A673 (cell line): ENCODE results near the gene RAB11FIP4. TPM values are rescaled to one million over a fixed set of nuclear protein-coding genes. Genes with fewer than 3 reads are reported as not detected.

ENCODE experiments used
- BruUV-seq: library from RNA; stranded (reverse); fragments of 400-500 nt; replicated peaks from 2 replicates; lab custom pipeline; 2021; lab: Mats Ljungman, UMichigan
- CTCF ChIA-PET: fragments of 300-600 bp; sonication (Branson Sonifier 250); formaldehyde crosslinking; loops from one replicate; lab custom pipeline; 2022; ENCODE audit warnings: antibody characterized with exemption; lab: Charles Lee
- POLR2A ChIA-PET: fragments of 300-600 bp; sonication (Branson Sonifier 250); formaldehyde crosslinking; loops from one replicate; lab custom pipeline; 2022; ENCODE audit warnings: antibody characterized with exemption; ENCODE audit not compliant: low non-redundant PET; lab: Charles Lee
- DNase-seq: peaks from one replicate; pipeline ENCODE4 v3.0.0-alpha.2; 2015; ENCODE audit warnings: low spot score
- H3K27ac ChIP-seq: fragments of 200-600 bp; sonication (generic); 2 replicates; pipeline ENCODE4 v1.5.1; 2016; ENCODE audit warnings: mixed run types, low read depth, mild to moderate bottlenecking, mixed read lengths, antibody characterized with exemption, low read length; ENCODE audit not compliant: poor library complexity, severe bottlenecking
- H3K27me3 ChIP-seq: fragments of 200-600 bp; sonication (generic); replicated peaks from 2 replicates; pipeline ENCODE4 v1.6.1; 2017; ENCODE audit warnings: mixed run types, low read depth, mild to moderate bottlenecking, mixed read lengths, antibody characterized with exemption, low read length; ENCODE audit not compliant: insufficient read depth, poor library complexity
- H3K36me3 ChIP-seq: fragments of 200-600 bp; sonication (generic); 2 replicates; pipeline ENCODE4 v1.6.1; 2016; ENCODE audit warnings: mixed run types, mild to moderate bottlenecking, mixed read lengths, antibody characterized with exemption, low read length; ENCODE audit not compliant: insufficient read depth, poor library complexity, severe bottlenecking
- H3K4me1 ChIP-seq: fragments of 200-600 bp; sonication (generic); 2 replicates; pipeline ENCODE4 v1.6.1; 2017; ENCODE audit warnings: mixed run types, mild to moderate bottlenecking, mixed read lengths, antibody characterized with exemption, low read length; ENCODE audit not compliant: insufficient read depth, poor library complexity, severe bottlenecking
- H3K4me3 ChIP-seq: fragments of 200-600 bp; sonication (generic); 2 replicates; pipeline ENCODE4 v1.5.1; 2016; ENCODE audit warnings: low read depth, mixed run types, mild to moderate bottlenecking, mixed read lengths, low read length; ENCODE audit not compliant: poor library complexity, severe bottlenecking
- H3K9me3 ChIP-seq: fragments of 200-600 bp; sonication (generic); 2 replicates; pipeline ENCODE4 v1.6.1; 2016; ENCODE audit warnings: mixed run types, low read depth, mild to moderate bottlenecking, mixed read lengths, antibody characterized with exemption, low read length; ENCODE audit not compliant: poor library complexity, severe bottlenecking
- EZH2 ChIP-seq: fragments of 200-600 bp; sonication (generic); IDR thresholded peaks from 2 replicates; pipeline ENCODE4 v1.6.1; 2017; ENCODE audit warnings: borderline replicate concordance, low read depth, mild to moderate bottlenecking, mixed read lengths, antibody characterized with exemption, low read length; ENCODE audit not compliant: poor library complexity, severe bottlenecking
- intact Hi-C: fragments of 100-400 bp; cut with micrococcal nuclease; formaldehyde crosslinking; loops from one replicate; pipeline ENCODE4 v1.10.0; 2022; ENCODE audit not compliant: unreplicated experiment
- total RNA-seq: library from RNA; stranded (reverse); gene quantifications from 2 replicates; pipeline ENCODE4 v1.2.3, GENCODE V29; 2021
- TF ChIP-seq, protein P1 (sequence below): fragments of 300-800, 200-600 bp; sonication (generic); conservative IDR thresholded peaks from 2 replicates; pipeline ENCODE4 v1.5.1; 2017; ENCODE audit warnings: low read depth, mild to moderate bottlenecking, antibody characterized with exemption, low read length, moderate library complexity, mixed read lengths

RAB11FIP4 gene
- total RNA-seq, 1 experiment from 2014 or later = 2.4 TPM

DNA sequence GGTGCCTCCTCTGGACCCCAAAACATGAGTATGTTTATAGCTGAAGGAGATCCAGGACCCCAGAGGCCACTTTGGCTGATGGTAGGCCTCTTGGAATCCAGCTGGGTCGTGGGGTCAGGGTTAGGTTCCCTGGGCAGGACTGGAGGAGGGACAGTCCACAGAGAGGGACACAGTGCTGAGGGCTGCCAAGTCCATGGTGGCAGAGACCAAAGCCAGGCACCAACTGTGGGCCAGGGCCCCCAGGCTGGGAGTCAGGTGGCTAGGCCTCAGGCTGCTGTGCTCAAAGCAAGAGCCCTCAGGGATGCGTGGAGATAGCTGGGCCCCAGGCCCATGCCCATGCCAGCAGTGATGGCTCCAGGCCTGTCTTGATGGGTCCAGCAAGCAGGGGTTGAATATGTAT is 44.1 kb downstream of the RAB11FIP4 start:
- Histone ChIP-seq H3K36me3 (no peaks in the 10 kb centered on the region), H3K27ac (no peak overlapping the region), H3K4me3 (no peak overlapping the region), H3K4me1 (no peaks in the 10 kb centered on the region), H3K27me3 (no peaks in the 10 kb centered on the region), H3K9me3 (no peaks in the 10 kb centered on the region)
- BruUV-seq = no TSS peak
- ChIA-PET POLR2A (interaction anchor here (0.6 kb wide), 1 partner anchor 12 kb away, joined by 3 read pairs; no protein-coding TSS in a partner anchor), CTCF (no interaction called here)
- TF ChIP-seq, protein P1, sequence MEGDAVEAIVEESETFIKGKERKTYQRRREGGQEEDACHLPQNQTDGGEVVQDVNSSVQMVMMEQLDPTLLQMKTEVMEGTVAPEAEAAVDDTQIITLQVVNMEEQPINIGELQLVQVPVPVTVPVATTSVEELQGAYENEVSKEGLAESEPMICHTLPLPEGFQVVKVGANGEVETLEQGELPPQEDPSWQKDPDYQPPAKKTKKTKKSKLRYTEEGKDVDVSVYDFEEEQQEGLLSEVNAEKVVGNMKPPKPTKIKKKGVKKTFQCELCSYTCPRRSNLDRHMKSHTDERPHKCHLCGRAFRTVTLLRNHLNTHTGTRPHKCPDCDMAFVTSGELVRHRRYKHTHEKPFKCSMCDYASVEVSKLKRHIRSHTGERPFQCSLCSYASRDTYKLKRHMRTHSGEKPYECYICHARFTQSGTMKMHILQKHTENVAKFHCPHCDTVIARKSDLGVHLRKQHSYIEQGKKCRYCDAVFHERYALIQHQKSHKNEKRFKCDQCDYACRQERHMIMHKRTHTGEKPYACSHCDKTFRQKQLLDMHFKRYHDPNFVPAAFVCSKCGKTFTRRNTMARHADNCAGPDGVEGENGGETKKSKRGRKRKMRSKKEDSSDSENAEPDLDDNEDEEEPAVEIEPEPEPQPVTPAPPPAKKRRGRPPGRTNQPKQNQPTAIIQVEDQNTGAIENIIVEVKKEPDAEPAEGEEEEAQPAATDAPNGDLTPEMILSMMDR = no peak
- TF ChIP-seq EZH2 = no peak
- DNase-seq = no peak
- intact Hi-C loops = loop anchor here (5.0 kb wide), 1 partner anchor 407 kb away; no protein-coding TSS in a partner anchor

DNA sequence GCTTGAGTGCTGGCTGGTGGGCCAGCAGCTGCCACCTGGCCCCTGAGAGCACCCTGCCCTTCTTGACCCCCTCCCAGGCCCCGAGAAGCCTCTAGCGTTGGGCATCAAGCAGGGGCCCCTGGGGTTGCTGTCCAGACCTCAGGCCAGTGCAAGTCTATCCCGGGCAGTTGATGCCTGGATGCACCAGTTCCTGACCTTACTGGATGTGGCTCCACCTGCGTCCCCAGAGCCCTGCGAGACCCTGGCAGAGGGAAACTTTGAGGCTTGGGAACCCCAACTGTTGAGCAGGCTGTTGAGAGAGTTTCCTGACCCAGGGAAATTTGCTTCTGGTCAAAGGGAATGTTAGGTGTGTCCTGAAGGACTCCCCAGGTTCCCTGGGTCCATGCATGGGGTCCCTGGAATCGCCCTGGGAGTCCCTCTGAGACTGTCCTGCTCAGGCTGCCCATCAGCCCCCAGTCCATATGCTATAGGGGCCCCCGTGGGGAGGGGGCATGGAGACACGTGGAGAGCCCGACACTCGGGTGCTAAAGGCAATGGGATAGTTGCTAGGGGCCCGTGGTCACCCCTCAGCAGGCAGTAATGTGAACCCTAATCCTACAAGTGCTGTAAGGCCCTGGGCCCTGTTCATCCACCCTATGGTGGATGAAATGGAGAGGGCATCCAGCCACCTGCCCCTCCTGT is 46.4 kb downstream of the RAB11FIP4 start:
- Histone ChIP-seq H3K27me3 (no peaks in the 10 kb centered on the region), H3K4me3 (no peak overlapping the region), H3K36me3 (no peaks in the 10 kb centered on the region), H3K9me3 (no peaks in the 10 kb centered on the region), H3K27ac (no peak overlapping the region), H3K4me1 (no peaks in the 10 kb centered on the region)
- intact Hi-C loops = loop anchor here (2.0 to 5.0 kb wide), 2 partner anchors 87 to 404 kb away; no protein-coding TSS in a partner anchor
- TF ChIP-seq EZH2 = no peak
- TF ChIP-seq, protein P1 = no peak
- DNase-seq = no peak
- BruUV-seq = no TSS peak
- POLR2A ChIA-PET = no interaction called here
- CTCF ChIA-PET = no interaction called here

DNA sequence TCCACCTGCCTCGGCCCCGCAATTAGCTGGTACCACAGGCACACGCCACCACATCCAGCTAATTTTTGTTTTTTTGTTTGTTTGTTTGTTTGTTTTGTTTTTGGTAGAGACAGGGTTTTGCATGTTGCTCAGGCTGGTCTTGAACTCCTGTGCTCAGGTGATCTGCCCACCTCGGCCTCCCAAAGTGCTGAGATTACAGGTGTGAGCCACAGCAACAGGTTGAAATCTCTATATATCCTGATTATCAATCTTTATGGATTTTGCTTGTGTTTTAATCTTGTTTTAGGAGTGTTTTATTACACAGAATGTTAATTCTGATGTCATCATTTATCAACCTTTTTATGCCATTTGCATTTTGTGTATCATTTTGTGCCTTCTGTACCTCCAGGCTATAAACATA is 48.2 kb downstream of the RAB11FIP4 start:
- ChIA-PET POLR2A (no interaction called here), CTCF (no interaction called here)
- H3K36me3 ChIP-seq = no peaks in the 10 kb centered on the region
- H3K9me3 ChIP-seq = no peaks in the 10 kb centered on the region
- H3K27ac ChIP-seq = no peak overlapping the region
- no peaks in the 10 kb centered on the region for H3K27me3 ChIP-seq
- H3K4me3 ChIP-seq = no peak overlapping the region
- TF ChIP-seq, protein P1 = no peak
- no peak for TF ChIP-seq EZH2
- no peak for DNase-seq
- H3K4me1 ChIP-seq = no peaks in the 10 kb centered on the region
- intact Hi-C loops = loop anchor here (5.0 kb wide), 1 partner anchor 403 kb away; no protein-coding TSS in a partner anchor
- no TSS peak for BruUV-seq
